GOT3 (cell line): ENCODE measurements around the gene TOP3B.

ENCODE experiments used
- DNase-seq: peaks from one replicate; lab custom pipeline; 2025; ENCODE audit warnings: mixed read lengths; lab: John Stamatoyannopoulos, UW

Gene TOP3B

GRCh38 chr22:21982338-21982965, at the start of gene TOP3B:
Gene TOP3B (minus strand): TSS chr22:21982787. CDS start chr22:21975709, 7,078 bp downstream.
- DNase-seq, result peak; percentile 18

- DNase-seq, result no peak
Measured at GRCh38 chr22:22031183-22031945, 48.8 kb upstream of the TOP3B start.

GRCh38 chr22:22030493-22031182, 48.1 kb upstream of the TOP3B start:
- DNase-seq, result no peak

- DNase-seq, result no peak
Measured at GRCh38 chr22:22027955-22028354, 45.4 kb upstream of the TOP3B start.

- no peak for DNase-seq
Measured at GRCh38 chr22:22026157-22026831, 43.7 kb upstream of the TOP3B start.

- no peak for DNase-seq
Measured at GRCh38 chr22:22025320-22026156, 43.0 kb upstream of the TOP3B start.

GRCh38 chr22:22024440-22024839, 41.9 kb upstream of the TOP3B start:
- no peak for DNase-seq

- DNase-seq, result no peak
Measured at GRCh38 chr22:22023581-22024137, 41.1 kb upstream of the TOP3B start.

- no peak for DNase-seq
Measured at GRCh38 chr22:22022947-22023534, 40.5 kb upstream of the TOP3B start.

GRCh38 chr22:22022255-22022840, 39.8 kb upstream of the TOP3B start:
- no peak for DNase-seq

GRCh38 chr22:22021162-22021750, 38.7 kb upstream of the TOP3B start:
- DNase-seq, result no peak

- DNase-seq, result no peak
Measured at GRCh38 chr22:22020425-22020852, 37.9 kb upstream of the TOP3B start.

GRCh38 chr22:22019659-22020424, 37.3 kb upstream of the TOP3B start:
- no peak for DNase-seq

GRCh38 chr22:22018825-22019658, 36.5 kb upstream of the TOP3B start:
- DNase-seq, result no peak

GRCh38 chr22:22015631-22016030, 33.0 kb upstream of the TOP3B start:
- no peak for DNase-seq

- DNase-seq, result no peak
Measured at GRCh38 chr22:22014285-22014659, 31.7 kb upstream of the TOP3B start.

- DNase-seq, result no peak
Measured at GRCh38 chr22:22013559-22014284, 31.1 kb upstream of the TOP3B start.

- no peak for DNase-seq
Measured at GRCh38 chr22:22011964-22012363, 29.4 kb upstream of the TOP3B start.
